ENCODE measurements around the gene BRCA1.

DNA sequence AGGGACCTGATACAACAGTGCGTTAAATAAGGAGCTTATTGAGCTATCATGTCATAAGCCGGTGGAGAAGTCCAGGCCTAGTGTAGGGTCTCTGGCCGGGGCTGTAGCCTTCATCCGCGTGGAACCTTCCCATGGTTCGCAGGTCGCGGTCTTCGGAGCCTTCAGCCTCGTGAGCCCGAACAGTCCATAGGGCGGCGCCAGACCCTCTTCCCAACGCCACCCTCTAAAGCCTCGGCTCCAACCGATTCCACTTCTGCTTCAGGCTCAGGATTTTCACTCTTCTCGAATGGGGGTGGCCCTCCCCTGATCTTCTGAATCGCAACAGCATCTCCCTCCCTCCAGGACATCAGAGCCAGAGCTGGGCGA is 10.3 kb upstream of the BRCA1 start:
- TF ChIP-seq CTCF (IDR thresholded peaks at IDR 0.05): no peak
- no peak for TF ChIP-seq EZH2 (IDR thresholded peaks at IDR 0.05; ENCODE audit: borderline replicate concordance, insufficient read depth, low read depth, low read length, poor library complexity, severe bottlenecking)
